GM21529 (cell line): Measurements from ENCODE around the gene SNURF.
"Not testable (repeated sequence)": the region's sequence is repeated elsewhere in the genome, so short reads cannot be mapped to it uniquely, and the experiment has no call there.

ENCODE experiments used
- ATAC-seq: cut with Tn5 transposase; IDR thresholded peaks from one replicate; pipeline ENCODE4 v1.9.1; 2021; ENCODE audit not compliant: unreplicated experiment

SNURF gene

DNA sequence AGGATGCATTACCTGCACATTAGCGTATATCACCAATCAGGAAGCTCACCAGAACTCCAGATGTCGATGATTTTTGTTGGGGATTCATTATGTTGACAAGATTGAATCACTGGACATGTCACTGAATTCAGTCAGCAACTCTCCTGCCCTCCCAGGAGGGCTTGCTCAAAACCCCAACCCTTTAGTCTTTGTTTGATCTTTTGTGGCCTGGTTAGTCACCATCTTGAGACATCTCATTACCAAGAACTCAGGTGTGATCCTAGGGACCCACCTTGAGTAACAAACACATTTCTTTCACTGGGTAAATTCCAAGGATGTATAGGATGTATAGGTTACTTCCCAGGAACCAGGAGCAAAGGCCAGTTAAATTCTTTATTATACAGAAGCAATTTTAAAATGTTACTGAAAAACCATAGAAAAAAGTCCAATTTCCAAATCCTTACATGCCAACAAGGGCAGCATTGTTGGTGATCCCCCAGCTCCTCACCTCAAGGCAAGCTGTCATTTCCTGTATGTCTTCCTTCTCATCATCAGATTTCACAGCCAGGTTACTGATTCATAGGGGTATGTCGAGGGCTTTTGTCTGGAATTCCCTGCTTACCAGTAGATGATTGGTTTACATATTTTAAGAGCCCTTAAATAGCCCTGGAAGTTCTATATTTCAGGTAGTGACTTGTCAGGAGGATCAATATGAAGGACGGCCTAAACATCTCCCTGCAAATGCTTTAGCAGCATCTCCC lies 11.7 kb downstream of the SNURF start:
- ATAC-seq: no peak

DNA sequence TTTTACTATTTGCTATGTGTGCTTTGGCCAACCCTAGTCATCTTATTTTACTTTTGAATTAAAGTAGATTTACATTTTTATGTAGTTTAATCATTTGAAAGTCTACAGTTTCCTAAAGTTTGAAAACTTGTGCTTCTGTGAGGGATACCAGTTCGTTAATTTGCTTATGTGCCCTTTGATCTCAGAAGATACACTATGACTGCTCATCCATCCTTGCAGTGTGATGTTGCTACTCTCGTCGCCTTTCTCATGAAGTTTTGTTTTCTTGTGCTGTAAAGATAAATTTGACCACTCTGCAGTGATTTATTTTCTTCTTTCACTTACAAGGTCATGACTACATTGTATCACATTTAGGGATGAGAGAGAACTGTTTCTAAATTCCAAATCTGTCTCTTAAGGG lies 16.3 kb downstream of the SNURF start:
- no peak for ATAC-seq

DNA sequence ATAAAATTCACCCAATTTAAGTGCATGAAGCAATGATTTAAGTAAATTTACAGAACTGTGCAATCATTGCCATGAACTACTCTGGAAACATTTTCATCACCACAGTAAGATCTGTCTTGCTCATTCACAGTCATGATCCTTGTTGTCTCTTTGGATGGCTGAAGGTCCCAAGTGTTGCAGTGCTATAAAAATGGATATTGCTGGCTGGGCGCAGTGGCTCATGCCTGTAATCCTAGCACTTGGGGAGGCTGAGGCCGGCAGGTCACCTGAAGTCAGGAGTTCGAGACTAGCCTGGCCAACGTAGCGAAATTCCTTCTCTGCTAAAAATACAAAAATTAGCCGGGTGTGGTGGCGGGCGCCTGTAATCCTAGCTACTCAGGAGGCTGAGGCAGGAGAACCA lies 17.0 kb downstream of the SNURF start:
- no peak for ATAC-seq

DNA sequence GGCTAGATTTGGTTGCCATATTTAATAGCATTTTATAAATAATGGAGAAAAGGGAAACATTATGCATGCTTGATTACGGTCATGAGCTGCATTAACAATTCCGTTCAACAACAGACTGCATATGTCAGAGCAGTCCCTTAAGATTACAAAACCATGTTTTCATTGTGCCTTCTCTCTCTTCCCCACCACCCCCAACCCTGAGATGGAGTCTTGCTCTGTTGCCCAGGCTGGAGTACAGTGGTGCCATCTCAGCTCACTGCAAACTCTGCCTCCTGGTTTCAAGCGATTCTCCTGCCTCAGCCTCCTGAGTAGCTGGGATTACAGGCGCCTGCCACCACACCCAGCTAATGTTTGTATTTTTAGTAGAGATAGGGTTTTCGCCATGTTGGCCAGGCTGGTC lies 17.9 kb downstream of the SNURF start:
- ATAC-seq: not testable (repeated sequence)

DNA sequence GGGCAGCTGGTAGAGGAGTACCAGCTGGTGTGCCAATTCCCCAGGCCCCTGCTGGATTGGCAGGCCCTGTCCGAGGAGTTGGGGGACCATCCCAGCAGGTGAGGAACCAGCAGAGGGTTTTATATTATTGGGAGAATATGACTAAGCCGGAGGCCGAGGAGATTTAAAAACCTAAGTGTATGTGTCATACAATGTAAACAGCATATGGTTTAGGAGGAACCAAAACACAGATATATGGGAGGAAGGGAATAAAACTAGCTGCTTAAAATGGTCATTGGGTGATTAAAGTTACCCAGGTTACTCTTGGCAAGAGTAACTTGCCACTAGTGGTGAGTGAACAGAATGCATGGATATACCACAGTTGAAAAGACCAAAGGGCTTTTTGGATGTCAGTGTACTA lies 22.1 kb downstream of the SNURF start:
- ATAC-seq: no peak

DNA sequence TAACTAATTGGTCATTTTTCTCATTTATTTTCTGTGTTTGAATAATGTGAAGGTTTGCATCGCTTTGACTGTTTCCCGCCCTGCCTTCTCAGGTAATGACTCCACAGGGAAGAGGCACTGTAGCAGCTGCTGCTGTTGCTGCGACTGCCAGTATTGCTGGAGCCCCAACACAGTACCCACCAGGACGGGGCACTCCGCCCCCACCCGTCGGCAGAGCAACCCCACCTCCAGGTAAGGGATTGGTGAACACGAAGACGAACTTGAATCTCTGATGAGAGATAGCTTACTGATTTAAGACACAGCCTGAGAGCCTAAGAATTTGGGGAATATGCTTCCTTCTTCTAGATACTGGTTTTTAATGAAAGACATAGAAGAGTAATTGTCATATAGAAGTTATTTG lies 22.9 kb downstream of the SNURF start:
- ATAC-seq: no peak

DNA sequence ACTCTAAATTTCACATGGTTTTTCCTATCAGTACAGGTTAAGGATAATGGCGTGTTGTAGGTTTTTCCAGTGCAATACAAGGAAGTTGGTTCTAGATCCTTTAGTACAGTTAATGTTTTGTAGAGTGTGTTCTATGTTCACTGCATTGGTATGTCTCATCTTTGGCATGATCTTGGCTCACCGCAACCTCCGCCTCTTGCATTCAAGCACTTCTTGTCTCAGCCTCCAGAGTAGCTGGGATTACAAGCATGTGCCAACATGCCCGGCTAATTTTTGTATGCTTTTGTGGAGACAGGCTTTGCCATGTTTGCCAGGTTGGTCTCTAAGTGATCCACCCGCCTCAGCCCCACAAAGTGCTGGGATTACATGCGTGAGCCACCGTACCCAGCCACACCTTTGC lies 30.4 kb downstream of the SNURF start:
- no peak for ATAC-seq

DNA sequence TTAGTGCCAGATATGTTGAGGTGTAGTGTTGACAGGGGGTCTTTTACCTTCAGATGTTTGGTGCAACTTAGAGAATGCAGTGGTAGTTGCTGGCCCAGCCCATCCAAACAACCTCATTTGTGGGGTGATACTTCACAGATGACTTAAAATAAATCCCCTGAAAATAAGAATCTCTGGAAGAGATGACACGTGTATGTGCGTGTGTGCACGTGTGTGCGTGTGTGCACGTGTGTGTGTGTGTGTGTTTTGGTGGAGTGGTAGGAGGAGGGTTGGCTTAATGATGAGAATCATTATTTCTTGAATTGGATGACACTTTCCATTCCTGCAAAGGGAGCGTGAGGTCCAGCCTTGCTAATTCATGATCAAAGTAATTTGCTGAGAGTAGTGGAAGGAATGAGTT lies 31.9 kb downstream of the SNURF start:
- ATAC-seq: no peak
